PC-9 (cell line): ENCODE measurements around the gene DDX41.

Experiments
- CTCF ChIP-seq: fragments of 200-600 bp; sonication (generic); conservative IDR thresholded peaks from 2 replicates; pipeline ENCODE4 v1.6.1; 2017; ENCODE audit warnings: mixed run types, antibody characterized with exemption, mild to moderate bottlenecking, moderate library complexity
- EZH2 ChIP-seq: fragments of 200-600 bp; sonication (generic); IDR thresholded peaks from 2 replicates; pipeline ENCODE4 v1.8.0; 2017; ENCODE audit warnings: antibody characterized with exemption, low read depth

DNA sequence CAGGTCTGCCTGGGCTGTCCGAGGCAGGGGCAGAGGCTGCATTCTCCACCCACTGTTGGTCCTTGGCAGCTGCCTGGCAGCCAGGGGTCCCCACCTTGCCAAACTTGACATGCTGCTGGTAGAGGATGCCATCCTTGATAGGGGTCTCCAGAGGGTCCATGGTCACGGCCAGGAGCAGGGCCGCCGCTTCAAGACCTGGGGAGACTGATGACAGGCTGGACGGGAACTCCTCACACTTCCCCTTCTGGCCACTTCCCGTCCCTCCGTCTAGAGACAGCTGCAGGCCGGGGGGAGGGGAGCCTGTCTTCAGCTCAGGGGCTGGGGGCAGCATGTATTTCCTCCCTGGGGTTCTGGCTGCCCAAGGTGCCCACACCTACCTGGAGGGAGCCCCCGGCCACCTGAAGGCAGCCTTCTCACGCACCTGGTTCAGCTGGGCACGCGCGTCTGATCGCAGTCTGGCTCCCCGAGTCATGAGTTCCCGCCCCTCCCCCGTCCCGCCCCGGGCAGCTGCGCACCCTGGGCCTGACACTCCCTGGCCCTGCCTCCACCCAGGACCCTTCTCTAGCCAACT, 7.3 kb downstream of the DDX41 start, which contains the start of gene DOK3:
- TF ChIP-seq CTCF, result no peak
- no peak for TF ChIP-seq EZH2
